Liver (tissue), 9 donors: ENCODE results near the gene PCDHGB5. TPM values are rescaled to one million over a fixed set of nuclear protein-coding genes. Genes with fewer than 3 reads are reported as not detected.
A peak's percentile ranks its signal among the peaks of the same experiment; 100 is the strongest.

Experiments
- DNase-seq: peaks from one replicate; pipeline ENCODE4 v3.0.0-alpha.2; 2017; ENCODE audit warnings: low spot score
- H3K27ac ChIP-seq, 2 donors: one replicate each; pipeline ENCODE4 v1.7.0; 2013; ENCODE audit warnings: inconsistent platforms in 2 of 2, low read length in 2 of 2, control low read depth in 1 of 2, low read depth in 1 of 2, mild to moderate bottlenecking in 1 of 2
- H3K27me3 ChIP-seq, 4 donors: one replicate each; pipeline versions ENCODE4 v1.6.1 to v1.7.0; 2013; ENCODE audit warnings: low read length in 3 of 4, inconsistent platforms in 1 of 4, mild to moderate bottlenecking in 1 of 4, moderate library complexity in 1 of 4; ENCODE audit not compliant: control insufficient read depth in 4 of 4, insufficient read depth in 4 of 4
- H3K36me3 ChIP-seq, 4 donors: one replicate each; pipeline versions ENCODE4 v1.6.1 to v1.7.0; 2013; ENCODE audit warnings: low read length in 3 of 4, mild to moderate bottlenecking in 3 of 4, low read depth in 1 of 4, moderate library complexity in 1 of 4; ENCODE audit not compliant: control insufficient read depth in 4 of 4, insufficient read depth in 3 of 4
- H3K4me1 ChIP-seq, 4 donors: one replicate each; pipeline versions ENCODE4 v1.6.1 to v1.7.0; 2013; ENCODE audit warnings: low read length in 3 of 4, mild to moderate bottlenecking in 3 of 4, moderate library complexity in 1 of 4; ENCODE audit not compliant: control insufficient read depth in 4 of 4, insufficient read depth in 4 of 4
- H3K4me3 ChIP-seq, 3 donors: one replicate each; pipeline versions ENCODE4 v1.6.1 to v1.7.0; 2013; ENCODE audit warnings: low read length in 3 of 3, control low read depth in 1 of 3, low read depth in 1 of 3, mild to moderate bottlenecking in 1 of 3
- H3K9ac ChIP-seq, 2 donors: one replicate each; pipeline ENCODE4 v1.7.0; 2013; ENCODE audit warnings: low read length in 2 of 2, mild to moderate bottlenecking in 2 of 2, moderate library complexity in 2 of 2, control low read depth in 1 of 2, low read depth in 1 of 2
- H3K9me3 ChIP-seq, 4 donors: one replicate each; pipeline versions ENCODE4 v1.6.1 to v1.7.0; 2013; ENCODE audit warnings: low read length in 3 of 4; ENCODE audit not compliant: control insufficient read depth in 4 of 4
- ATF3 ChIP-seq: IDR thresholded peaks from 2 replicates; pipeline ENCODE4 v1.6.1; 2016; ENCODE audit warnings: antibody characterized with exemption
- EGR1 ChIP-seq, 2 donors: IDR thresholded peaks; 2 replicates each; pipeline ENCODE4 v1.6.1; 2016 to 2018; ENCODE audit warnings: antibody characterized with exemption in 2 of 2, low read depth in 2 of 2
- FOXA1 ChIP-seq: IDR thresholded peaks from 2 replicates; pipeline ENCODE4 v1.6.1; 2016; ENCODE audit warnings: antibody characterized with exemption
- FOXA2 ChIP-seq: IDR thresholded peaks from 2 replicates; pipeline ENCODE4 v1.6.1; 2016; ENCODE audit warnings: antibody characterized with exemption
- GABPA ChIP-seq, 2 donors: IDR thresholded peaks in 1 of 2; conservative IDR thresholded peaks in 1 of 2; 2 replicates each; pipeline ENCODE4 v1.6.1; 2016; ENCODE audit warnings: antibody characterized with exemption in 2 of 2, mild to moderate bottlenecking in 1 of 2, moderate library complexity in 1 of 2
- HNF4A ChIP-seq, 2 donors: conservative IDR thresholded peaks; 2 replicates each; pipeline ENCODE4 v1.6.1; 2016; ENCODE audit warnings: antibody characterized with exemption in 2 of 2, mild to moderate bottlenecking in 2 of 2
- HNF4G ChIP-seq: IDR thresholded peaks from 2 replicates; pipeline ENCODE4 v1.6.1; 2016; ENCODE audit warnings: antibody characterized with exemption
- JUND ChIP-seq, 2 donors: IDR thresholded peaks; 2 replicates each; pipeline ENCODE4 v1.6.1; 2016; ENCODE audit warnings: antibody characterized with exemption in 2 of 2
- MAX ChIP-seq: IDR thresholded peaks from 2 replicates; pipeline ENCODE4 v1.6.1; 2016; ENCODE audit warnings: antibody characterized with exemption
- NR2F2 ChIP-seq: IDR thresholded peaks from 2 replicates; pipeline ENCODE4 v1.6.1; 2016; ENCODE audit warnings: antibody characterized with exemption
- RAD21 ChIP-seq, 2 donors: IDR thresholded peaks; 2 replicates each; pipeline ENCODE4 v1.6.1; 2016; ENCODE audit warnings: antibody characterized with exemption in 2 of 2, mild to moderate bottlenecking in 2 of 2
- RXRA ChIP-seq, 2 donors: IDR thresholded peaks; 2 replicates each; pipeline ENCODE4 v1.6.1; 2017 to 2018; ENCODE audit warnings: antibody characterized with exemption in 2 of 2, mild to moderate bottlenecking in 1 of 2
- SP1 ChIP-seq: IDR thresholded peaks from 2 replicates; pipeline ENCODE4 v1.6.1; 2018; ENCODE audit warnings: antibody characterized with exemption, mild to moderate bottlenecking
- TAF1 ChIP-seq: conservative IDR thresholded peaks from 2 replicates; pipeline ENCODE4 v1.6.1; 2016; ENCODE audit warnings: antibody characterized with exemption, mild to moderate bottlenecking
- YY1 ChIP-seq: IDR thresholded peaks from 2 replicates; pipeline ENCODE4 v1.6.1; 2016; ENCODE audit warnings: antibody characterized with exemption, mild to moderate bottlenecking
- WGBS: extraction: QIAGEN DNeasy Blood & Tissue Kit; methylation state at CpG from one replicate; pipeline ENCODE4 v1.1.7; 2013; 5-methylcytosine and 5-hydroxymethylcytosine counted together
- polyA plus RNA-seq, 2 donors: library from polyadenylated mRNA; stranded (reverse) in 1 of 2; unstranded in 1 of 2; fragments of 200-250 nt in 1 of 2; fragments of >200 nt in 1 of 2; fragmentation: Nextera tagmentation in 1 of 2; extraction: Ambion mirVana in 1 of 2; gene quantifications; one replicate each; pipeline versions ENCODE4 v1.2.1 to v1.2.3, GENCODE V29; 2013 to 2015
- total RNA-seq, 2 donors: library from RNA; depleted of rRNA; stranded (reverse); fragments of >200 nt; gene quantifications; one replicate each; pipeline ENCODE4 v1.2.3, GENCODE V29; 2014
- TF ChIP-seq, protein P1 (sequence below): fragments of 150-350 bp; IDR thresholded peaks from 2 replicates; pipeline ENCODE4 v1.5.1; 2017; ENCODE audit warnings: improper control_type of control experiment, low read depth, low read length; ENCODE audit not compliant: missing input control
- TF ChIP-seq, protein P2 (sequence below): IDR thresholded peaks from 2 replicates; pipeline ENCODE4 v1.6.1; 2016; ENCODE audit warnings: antibody characterized with exemption, mild to moderate bottlenecking
- TF ChIP-seq, protein P3 (sequence below): IDR thresholded peaks from 2 replicates; pipeline ENCODE4 v1.6.1; 2016; ENCODE audit warnings: antibody characterized with exemption
- donor health status: healthy.
- donor health status: healthy.
- donor health status: healthy.
- donor health status: healthy.
- donor health status: healthy.

The PCDHGB5 gene
- total and polyA plus RNA-seq, 4 donors = 0.76 to 3.8 (median 2.3) TPM

- TF ChIP-seq, protein P1, sequence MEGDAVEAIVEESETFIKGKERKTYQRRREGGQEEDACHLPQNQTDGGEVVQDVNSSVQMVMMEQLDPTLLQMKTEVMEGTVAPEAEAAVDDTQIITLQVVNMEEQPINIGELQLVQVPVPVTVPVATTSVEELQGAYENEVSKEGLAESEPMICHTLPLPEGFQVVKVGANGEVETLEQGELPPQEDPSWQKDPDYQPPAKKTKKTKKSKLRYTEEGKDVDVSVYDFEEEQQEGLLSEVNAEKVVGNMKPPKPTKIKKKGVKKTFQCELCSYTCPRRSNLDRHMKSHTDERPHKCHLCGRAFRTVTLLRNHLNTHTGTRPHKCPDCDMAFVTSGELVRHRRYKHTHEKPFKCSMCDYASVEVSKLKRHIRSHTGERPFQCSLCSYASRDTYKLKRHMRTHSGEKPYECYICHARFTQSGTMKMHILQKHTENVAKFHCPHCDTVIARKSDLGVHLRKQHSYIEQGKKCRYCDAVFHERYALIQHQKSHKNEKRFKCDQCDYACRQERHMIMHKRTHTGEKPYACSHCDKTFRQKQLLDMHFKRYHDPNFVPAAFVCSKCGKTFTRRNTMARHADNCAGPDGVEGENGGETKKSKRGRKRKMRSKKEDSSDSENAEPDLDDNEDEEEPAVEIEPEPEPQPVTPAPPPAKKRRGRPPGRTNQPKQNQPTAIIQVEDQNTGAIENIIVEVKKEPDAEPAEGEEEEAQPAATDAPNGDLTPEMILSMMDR = peak; percentile 50
- TF ChIP-seq RXRA (IDR thresholded peaks at IDR 0.05) (no peak), RAD21 (IDR thresholded peaks at IDR 0.05) (peak; percentile 62 to 65), GABPA (IDR thresholded peaks at IDR 0.05 in 1 of 2, conservative IDR thresholded peaks at IDR 0.05 in 1 of 2) (no peak), HNF4A (conservative IDR thresholded peaks at IDR 0.05) (no peak), YY1 (peak; percentile 26), EGR1 (IDR thresholded peaks at IDR 0.05; ENCODE audit: low read depth in 2 of 2) (no peak), ATF3 (no peak)
Measured at GRCh38 chr5:141402553-141403243, 5.0 kb downstream of the PCDHGB5 start, which contains the start of gene PCDHGA9. Gene PCDHGA9, plus strand, starts transcription at chr5:141402778. Its CDS starts 175 bp downstream, at chr5:141402953.

GRCh38 chr5:141403387-141403786, 5.6 kb downstream of the PCDHGB5 start:
- WGBS = 27% methylated on average over 22 of the region's 22 CpGs
- H3K9me3 ChIP-seq = peaks cover 16 to 63% (median 36%) of the 10 kb centered on the region in 4 donors

More at GRCh38 chr5:141402553-141403243, 5.0 kb downstream of the PCDHGB5 start, which contains the start of gene PCDHGA9:
- H3K9me3 ChIP-seq = peaks cover 16 to 63% (median 36%) of the 10 kb centered on the region in 4 donors
- no peaks in the 10 kb centered on the region for H3K36me3 ChIP-seq
- peaks cover 0 to 4% (median 0%) of the 10 kb centered on the region in 4 donors for H3K4me1 ChIP-seq
- H3K9ac ChIP-seq = no peak within 1 kb of the TSS
- DNase-seq = no peak
- H3K4me3 ChIP-seq = peak within 1 kb of the TSS; percentile 27 to 69 (median 63)
- H3K27ac ChIP-seq = no peak within 1 kb of the TSS
- 19% methylated on average over 27 of the region's 27 CpGs for WGBS
- peaks cover 0 to 3% (median 0%) of the 10 kb centered on the region in 4 donors for H3K27me3 ChIP-seq

More at GRCh38 chr5:141403387-141403786, 5.6 kb downstream of the PCDHGB5 start:
- Histone ChIP-seq H3K27ac (no peak overlapping the region), H3K27me3 (peaks cover 0 to 3% (median 0%) of the 10 kb centered on the region in 4 donors), H3K4me3 (peak overlapping the region in 2 of 3 donors; percentile 27 to 63), H3K4me1 (peaks cover 0 to 4% (median 0%) of the 10 kb centered on the region in 4 donors), H3K36me3 (no peaks in the 10 kb centered on the region), H3K9ac (no peak overlapping the region)
- no peak for TF ChIP-seq GABPA (IDR thresholded peaks at IDR 0.05 in 1 of 2, conservative IDR thresholded peaks at IDR 0.05 in 1 of 2)
- TF ChIP-seq ATF3 = no peak
- TF ChIP-seq, protein P1 = no peak
- TF ChIP-seq NR2F2 = no peak
- no peak for TF ChIP-seq RXRA (IDR thresholded peaks at IDR 0.05)
- no peak for TF ChIP-seq SP1
- no peak for TF ChIP-seq YY1
- TF ChIP-seq EGR1 (IDR thresholded peaks at IDR 0.05; ENCODE audit: low read depth in 2 of 2) = no peak
- TF ChIP-seq MAX = no peak
- TF ChIP-seq HNF4G = no peak
- TF ChIP-seq, protein P2, sequence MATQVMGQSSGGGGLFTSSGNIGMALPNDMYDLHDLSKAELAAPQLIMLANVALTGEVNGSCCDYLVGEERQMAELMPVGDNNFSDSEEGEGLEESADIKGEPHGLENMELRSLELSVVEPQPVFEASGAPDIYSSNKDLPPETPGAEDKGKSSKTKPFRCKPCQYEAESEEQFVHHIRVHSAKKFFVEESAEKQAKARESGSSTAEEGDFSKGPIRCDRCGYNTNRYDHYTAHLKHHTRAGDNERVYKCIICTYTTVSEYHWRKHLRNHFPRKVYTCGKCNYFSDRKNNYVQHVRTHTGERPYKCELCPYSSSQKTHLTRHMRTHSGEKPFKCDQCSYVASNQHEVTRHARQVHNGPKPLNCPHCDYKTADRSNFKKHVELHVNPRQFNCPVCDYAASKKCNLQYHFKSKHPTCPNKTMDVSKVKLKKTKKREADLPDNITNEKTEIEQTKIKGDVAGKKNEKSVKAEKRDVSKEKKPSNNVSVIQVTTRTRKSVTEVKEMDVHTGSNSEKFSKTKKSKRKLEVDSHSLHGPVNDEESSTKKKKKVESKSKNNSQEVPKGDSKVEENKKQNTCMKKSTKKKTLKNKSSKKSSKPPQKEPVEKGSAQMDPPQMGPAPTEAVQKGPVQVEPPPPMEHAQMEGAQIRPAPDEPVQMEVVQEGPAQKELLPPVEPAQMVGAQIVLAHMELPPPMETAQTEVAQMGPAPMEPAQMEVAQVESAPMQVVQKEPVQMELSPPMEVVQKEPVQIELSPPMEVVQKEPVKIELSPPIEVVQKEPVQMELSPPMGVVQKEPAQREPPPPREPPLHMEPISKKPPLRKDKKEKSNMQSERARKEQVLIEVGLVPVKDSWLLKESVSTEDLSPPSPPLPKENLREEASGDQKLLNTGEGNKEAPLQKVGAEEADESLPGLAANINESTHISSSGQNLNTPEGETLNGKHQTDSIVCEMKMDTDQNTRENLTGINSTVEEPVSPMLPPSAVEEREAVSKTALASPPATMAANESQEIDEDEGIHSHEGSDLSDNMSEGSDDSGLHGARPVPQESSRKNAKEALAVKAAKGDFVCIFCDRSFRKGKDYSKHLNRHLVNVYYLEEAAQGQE = no peak
- TF ChIP-seq TAF1 = no peak
- TF ChIP-seq RAD21 (IDR thresholded peaks at IDR 0.05) = no peak
- TF ChIP-seq, protein P3, sequence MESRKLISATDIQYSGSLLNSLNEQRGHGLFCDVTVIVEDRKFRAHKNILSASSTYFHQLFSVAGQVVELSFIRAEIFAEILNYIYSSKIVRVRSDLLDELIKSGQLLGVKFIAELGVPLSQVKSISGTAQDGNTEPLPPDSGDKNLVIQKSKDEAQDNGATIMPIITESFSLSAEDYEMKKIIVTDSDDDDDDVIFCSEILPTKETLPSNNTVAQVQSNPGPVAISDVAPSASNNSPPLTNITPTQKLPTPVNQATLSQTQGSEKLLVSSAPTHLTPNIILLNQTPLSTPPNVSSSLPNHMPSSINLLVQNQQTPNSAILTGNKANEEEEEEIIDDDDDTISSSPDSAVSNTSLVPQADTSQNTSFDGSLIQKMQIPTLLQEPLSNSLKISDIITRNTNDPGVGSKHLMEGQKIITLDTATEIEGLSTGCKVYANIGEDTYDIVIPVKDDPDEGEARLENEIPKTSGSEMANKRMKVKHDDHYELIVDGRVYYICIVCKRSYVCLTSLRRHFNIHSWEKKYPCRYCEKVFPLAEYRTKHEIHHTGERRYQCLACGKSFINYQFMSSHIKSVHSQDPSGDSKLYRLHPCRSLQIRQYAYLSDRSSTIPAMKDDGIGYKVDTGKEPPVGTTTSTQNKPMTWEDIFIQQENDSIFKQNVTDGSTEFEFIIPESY = no peak
- TF ChIP-seq FOXA2 = no peak
- TF ChIP-seq HNF4A (conservative IDR thresholded peaks at IDR 0.05) = no peak
- TF ChIP-seq JUND (IDR thresholded peaks at IDR 0.05) = no peak
- no peak for TF ChIP-seq FOXA1
- no peak for DNase-seq
